Kidney (tissue), 14 donors: ENCODE results near the gene PACSIN3. TPM values are rescaled to one million over a fixed set of nuclear protein-coding genes. Genes with fewer than 3 reads are reported as not detected.

Source experiments
- DNase-seq, 5 donors: peaks; one replicate each; pipeline ENCODE4 v3.0.0-alpha.2; 2013 to 2020
- FAIRE-seq: peaks from 2 replicates; lab custom pipeline; 2012; peaks lifted over from hg19 to GRCh38; lab: Jason Lieb, UNC
- H3K27ac ChIP-seq, 2 donors: one replicate each; pipeline ENCODE4 v1.7.0; 2013; ENCODE audit warnings: low read depth in 2 of 2, low read length in 2 of 2, inconsistent platforms in 1 of 2
- H3K27me3 ChIP-seq: one replicate; pipeline ENCODE4 v1.7.1; 2013; ENCODE audit warnings: low read length, inconsistent platforms; ENCODE audit not compliant: control insufficient read depth, insufficient read depth
- H3K36me3 ChIP-seq, 3 donors: one replicate each; pipeline versions ENCODE4 v1.7.0 to v1.7.1; 2013; ENCODE audit warnings: low read length in 3 of 3, control low read depth in 1 of 3, inconsistent platforms in 1 of 3; ENCODE audit not compliant: insufficient read depth in 3 of 3, control insufficient read depth in 2 of 3
- H3K4me1 ChIP-seq, 3 donors: one replicate each; pipeline versions ENCODE4 v1.7.0 to v1.7.1; 2013; ENCODE audit warnings: low read length in 3 of 3, inconsistent platforms in 1 of 3, low read depth in 1 of 3; ENCODE audit not compliant: control insufficient read depth in 2 of 3, insufficient read depth in 2 of 3
- H3K4me3 ChIP-seq, 3 donors: one replicate each; pipeline versions ENCODE4 v1.7.0 to v1.8.1; 2013; ENCODE audit warnings: low read length in 3 of 3, control low read depth in 1 of 3, inconsistent platforms in 1 of 3
- H3K9ac ChIP-seq, 3 donors: one replicate each; pipeline versions ENCODE4 v1.7.0 to v1.7.1; 2013; ENCODE audit warnings: low read length in 3 of 3, control low read depth in 1 of 3, inconsistent platforms in 1 of 3
- H3K9me3 ChIP-seq, 3 donors: one replicate each; pipeline versions ENCODE4 v1.7.0 to v1.7.1; 2013; ENCODE audit warnings: low read length in 3 of 3, control low read depth in 1 of 3, inconsistent platforms in 1 of 3; ENCODE audit not compliant: control insufficient read depth in 2 of 3, insufficient read depth in 1 of 3
- intact Hi-C: fragments of 100-400 bp; cut with DNase I; formaldehyde crosslinking; loops from one replicate; pipeline ENCODE4 v1.11.1; 2022
- polyA plus RNA-seq: library from polyadenylated mRNA; stranded (reverse); fragments of 350-450 nt; fragmentation: Illumina TruSeq; extraction: RNeasy Lipid Tissue Mini Kit (QIAGEN cat#74804); gene quantifications from one replicate; pipeline ENCODE4 v1.2.3, GENCODE V29; 2014; ENCODE audit warnings: low read depth, low replicate concordance; ENCODE audit not compliant: insufficient read depth
- total RNA-seq: library from RNA; stranded (reverse); fragmentation: NEBNext Ultra II Directional; extraction: Animal tissue kit (Norgen Biotek cat#: 25700); gene quantifications from one replicate; pipeline ENCODE4 v1.2.1, GENCODE V29; 2021
- TF ChIP-seq, protein P1 (sequence below): IDR thresholded peaks from 3 replicates; pipeline ENCODE4 v1.5.1; 2012; ENCODE audit warnings: mild to moderate bottlenecking, moderate library complexity, borderline replicate concordance; ENCODE audit not compliant: insufficient read depth; ENCODE audit errors: extremely low read depth
- donor health status: control.
- donor health status: control.
- donor health status: control.
- donor health status: control.
- donor health status: control.
- donor health status: DM: yes; HTN: yes; CAD: no.
- donor health status: Normal renal cell carcinoma (clear cell type).

The PACSIN3 gene
- total and polyA plus RNA-seq, 2 donors from 2014 or later, result 15.1 to 28.5 TPM

DNA sequence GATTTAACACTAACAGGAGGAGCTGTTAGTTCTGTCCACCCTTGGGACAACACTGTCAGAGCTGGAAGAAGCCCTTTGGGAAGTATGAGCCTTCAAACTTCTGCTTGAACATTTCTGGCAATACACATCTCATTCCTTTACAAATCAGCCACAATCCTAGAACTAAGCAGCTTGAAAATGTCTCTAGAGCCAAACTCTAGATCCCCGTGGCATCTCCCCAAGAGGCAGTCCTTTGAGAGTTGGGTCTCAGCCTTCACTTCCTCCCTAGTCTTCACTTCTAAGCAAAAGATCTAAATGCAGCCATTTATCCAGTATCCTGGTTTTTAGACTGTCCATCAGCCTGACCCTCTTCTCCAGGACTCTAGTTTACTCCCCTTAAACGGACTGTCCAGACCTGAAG lies 36.5 kb downstream of the PACSIN3 start:
- no peaks in the 10 kb centered on the region for H3K27me3 ChIP-seq
- H3K9me3 ChIP-seq, result no peaks in the 10 kb centered on the region
- no peak overlapping the region for H3K9ac ChIP-seq
- H3K4me3 ChIP-seq, result no peak overlapping the region
- TF ChIP-seq, protein P1, sequence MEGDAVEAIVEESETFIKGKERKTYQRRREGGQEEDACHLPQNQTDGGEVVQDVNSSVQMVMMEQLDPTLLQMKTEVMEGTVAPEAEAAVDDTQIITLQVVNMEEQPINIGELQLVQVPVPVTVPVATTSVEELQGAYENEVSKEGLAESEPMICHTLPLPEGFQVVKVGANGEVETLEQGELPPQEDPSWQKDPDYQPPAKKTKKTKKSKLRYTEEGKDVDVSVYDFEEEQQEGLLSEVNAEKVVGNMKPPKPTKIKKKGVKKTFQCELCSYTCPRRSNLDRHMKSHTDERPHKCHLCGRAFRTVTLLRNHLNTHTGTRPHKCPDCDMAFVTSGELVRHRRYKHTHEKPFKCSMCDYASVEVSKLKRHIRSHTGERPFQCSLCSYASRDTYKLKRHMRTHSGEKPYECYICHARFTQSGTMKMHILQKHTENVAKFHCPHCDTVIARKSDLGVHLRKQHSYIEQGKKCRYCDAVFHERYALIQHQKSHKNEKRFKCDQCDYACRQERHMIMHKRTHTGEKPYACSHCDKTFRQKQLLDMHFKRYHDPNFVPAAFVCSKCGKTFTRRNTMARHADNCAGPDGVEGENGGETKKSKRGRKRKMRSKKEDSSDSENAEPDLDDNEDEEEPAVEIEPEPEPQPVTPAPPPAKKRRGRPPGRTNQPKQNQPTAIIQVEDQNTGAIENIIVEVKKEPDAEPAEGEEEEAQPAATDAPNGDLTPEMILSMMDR, result no peak
- FAIRE-seq (no peak), DNase-seq (no peak)
- intact Hi-C loops, result no loop called here
- no peak overlapping the region for H3K27ac ChIP-seq
- no peaks in the 10 kb centered on the region for H3K4me1 ChIP-seq
- H3K36me3 ChIP-seq, result no peaks in the 10 kb centered on the region

DNA sequence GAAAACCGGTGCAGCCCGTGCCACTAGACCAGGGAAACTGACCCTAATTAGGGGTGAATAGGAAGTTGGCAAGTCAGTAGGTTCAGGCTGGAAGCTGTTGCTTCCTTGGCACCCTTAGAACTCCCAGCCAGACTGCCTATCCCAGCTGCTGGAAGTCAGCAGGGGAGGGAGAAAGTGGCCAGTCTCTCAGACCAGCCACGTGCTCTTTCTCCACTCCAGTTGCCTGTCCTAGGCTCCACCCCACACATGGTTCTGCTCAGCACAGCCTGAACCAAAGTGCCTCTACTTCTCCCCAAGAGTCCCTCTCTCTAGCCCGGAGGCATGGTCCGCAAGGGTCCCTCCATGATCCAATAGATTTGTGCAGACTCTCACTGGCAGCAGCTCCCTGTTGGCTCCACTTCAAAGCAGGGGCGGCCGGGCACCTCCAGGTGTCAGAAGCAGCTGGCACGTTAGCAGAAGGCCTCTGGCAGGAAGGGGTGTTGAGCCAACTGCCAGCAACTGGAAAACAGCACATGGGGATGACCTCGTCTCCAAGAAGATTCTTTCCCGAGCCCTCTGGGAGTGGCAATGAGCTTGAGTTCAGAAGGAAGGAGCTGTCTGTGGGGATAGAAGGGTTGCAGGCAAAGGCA lies 37.2 kb downstream of the PACSIN3 start:
- H3K27me3 ChIP-seq, result no peaks in the 10 kb centered on the region
- no peak overlapping the region for H3K4me3 ChIP-seq
- intact Hi-C loops, result no loop called here
- H3K9me3 ChIP-seq, result no peaks in the 10 kb centered on the region
- no peak overlapping the region for H3K27ac ChIP-seq
- H3K9ac ChIP-seq, result no peak overlapping the region
- H3K36me3 ChIP-seq, result no peaks in the 10 kb centered on the region
- FAIRE-seq, result no peak
- no peaks in the 10 kb centered on the region for H3K4me1 ChIP-seq
- peak in 1 of 5 donors; percentile 50 for DNase-seq
- TF ChIP-seq, protein P1, result no peak

DNA sequence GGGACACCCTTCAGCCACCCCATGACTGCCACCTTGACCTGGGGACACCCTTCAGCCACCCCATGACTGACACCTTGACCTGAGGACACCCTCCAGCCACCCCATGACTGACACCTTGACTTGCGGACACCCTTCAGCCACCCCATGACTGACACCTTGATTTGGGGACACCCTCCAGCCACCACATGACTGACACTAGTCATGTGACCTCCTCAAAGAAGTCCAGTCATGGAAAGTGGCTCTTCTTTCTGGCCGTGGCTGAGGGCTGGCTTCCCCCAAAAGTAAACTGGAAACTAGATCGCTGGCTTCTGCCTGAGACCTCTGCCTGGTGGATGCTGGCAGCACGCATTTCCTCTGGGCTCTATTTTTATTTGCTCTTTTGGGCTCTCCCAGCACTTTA lies 38.0 kb downstream of the PACSIN3 start:
- DNase-seq (no peak), FAIRE-seq (no peak)
- Histone ChIP-seq H3K27ac (no peak overlapping the region), H3K27me3 (no peaks in the 10 kb centered on the region), H3K4me1 (no peaks in the 10 kb centered on the region), H3K4me3 (no peak overlapping the region), H3K36me3 (no peaks in the 10 kb centered on the region), H3K9me3 (no peaks in the 10 kb centered on the region), H3K9ac (no peak overlapping the region)
- intact Hi-C loops, result no loop called here
- TF ChIP-seq, protein P1, result no peak

DNA sequence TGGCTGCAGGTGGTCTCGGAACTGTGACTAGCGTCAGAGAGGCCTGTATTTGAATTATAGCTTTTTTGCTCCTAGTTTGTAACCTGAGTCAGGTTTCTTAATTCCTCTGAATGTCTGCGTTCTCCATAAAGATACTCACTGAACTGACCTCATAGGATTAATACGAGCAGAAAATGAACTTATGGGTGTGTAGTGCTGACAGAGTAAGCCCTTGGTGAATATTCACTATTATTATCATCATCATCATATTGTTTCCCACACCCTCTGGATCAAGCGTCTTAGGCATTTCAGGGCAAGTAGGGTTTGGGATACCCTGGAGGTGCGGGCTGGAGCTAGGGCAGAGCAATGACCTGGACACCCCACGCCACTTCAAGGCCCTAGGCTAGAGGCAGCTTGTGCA lies 38.6 kb downstream of the PACSIN3 start:
- Histone ChIP-seq H3K9me3 (no peaks in the 10 kb centered on the region), H3K27me3 (no peaks in the 10 kb centered on the region), H3K36me3 (no peaks in the 10 kb centered on the region), H3K4me1 (no peaks in the 10 kb centered on the region), H3K4me3 (no peak overlapping the region), H3K27ac (no peak overlapping the region), H3K9ac (no peak overlapping the region)
- DNase-seq, result no peak
- intact Hi-C loops, result no loop called here
- TF ChIP-seq, protein P1, result no peak
- no peak for FAIRE-seq
